Mucosa of gallbladder (tissue), 1 donor: ENCODE measurements around the gene CHST6. TPM values are rescaled to one million over a fixed set of nuclear protein-coding genes. Genes with fewer than 3 reads are reported as not detected.
"Not testable (repeated sequence)": the region's sequence is repeated elsewhere in the genome, so short reads cannot be mapped to it uniquely, and the experiment has no call there.

Experiments used
- DNase-seq: peaks from one replicate; pipeline ENCODE4 v3.0.0-alpha.2; 2020; ENCODE audit warnings: low spot score
- total RNA-seq: library from RNA; stranded (reverse); gene quantifications from one replicate; pipeline ENCODE4 v1.2.1, GENCODE V29; 2021
- donor health status: DM: no; HTN: no; CAD: no.

Gene CHST6
- total RNA-seq, 1 donor from 2014 or later = 0.20 TPM

- DNase-seq = no peak
Measured at GRCh38 chr16:75475420-75475847, 19.8 kb downstream of the CHST6 start.

DNA sequence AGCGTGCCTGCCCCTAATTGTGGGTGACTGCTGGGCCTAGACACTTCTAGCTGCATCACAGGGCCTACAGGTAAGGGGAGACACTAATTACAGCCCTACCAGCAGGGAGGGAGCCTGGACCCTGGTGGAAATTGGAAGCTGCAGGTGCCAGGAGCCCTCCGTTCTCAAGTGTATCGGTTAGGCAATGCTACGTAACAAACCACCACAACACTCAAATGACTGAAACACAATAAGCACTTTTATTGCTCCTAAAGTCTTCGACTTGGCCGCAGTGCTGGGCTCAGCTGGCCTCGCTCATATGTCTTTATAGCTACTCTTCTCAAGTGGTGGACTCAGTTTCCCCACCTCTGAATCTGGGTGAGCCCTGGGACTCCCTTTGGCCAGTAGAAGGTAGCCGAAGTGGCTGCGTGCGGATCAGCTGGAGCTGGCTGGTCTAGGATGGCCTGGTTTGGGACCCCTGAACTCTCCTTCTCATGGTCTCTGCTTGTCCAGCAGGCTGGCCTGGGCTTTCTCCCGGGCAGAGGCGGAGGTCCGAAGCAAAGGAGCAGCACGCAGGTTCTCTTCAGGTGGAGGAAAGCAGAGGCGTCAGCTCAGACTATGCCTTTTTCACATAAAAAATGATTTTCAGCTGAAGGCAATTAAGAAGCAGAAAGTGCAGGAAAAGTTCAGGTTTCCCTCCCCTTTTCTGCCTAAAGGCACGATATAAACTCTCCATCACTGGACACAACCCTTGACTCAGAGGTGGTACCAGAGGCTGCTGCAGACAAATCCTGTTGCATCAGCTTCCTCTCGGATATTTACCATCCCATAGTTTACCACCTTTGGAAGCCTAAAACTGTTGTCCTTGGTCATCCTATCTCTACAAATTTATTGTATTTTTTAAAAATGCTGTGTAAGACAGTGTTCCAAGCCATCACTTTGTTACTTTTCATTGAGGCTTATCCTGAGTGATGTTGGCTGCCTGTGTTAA, 22.0 kb downstream of the CHST6 start:
- no peak for DNase-seq

DNA sequence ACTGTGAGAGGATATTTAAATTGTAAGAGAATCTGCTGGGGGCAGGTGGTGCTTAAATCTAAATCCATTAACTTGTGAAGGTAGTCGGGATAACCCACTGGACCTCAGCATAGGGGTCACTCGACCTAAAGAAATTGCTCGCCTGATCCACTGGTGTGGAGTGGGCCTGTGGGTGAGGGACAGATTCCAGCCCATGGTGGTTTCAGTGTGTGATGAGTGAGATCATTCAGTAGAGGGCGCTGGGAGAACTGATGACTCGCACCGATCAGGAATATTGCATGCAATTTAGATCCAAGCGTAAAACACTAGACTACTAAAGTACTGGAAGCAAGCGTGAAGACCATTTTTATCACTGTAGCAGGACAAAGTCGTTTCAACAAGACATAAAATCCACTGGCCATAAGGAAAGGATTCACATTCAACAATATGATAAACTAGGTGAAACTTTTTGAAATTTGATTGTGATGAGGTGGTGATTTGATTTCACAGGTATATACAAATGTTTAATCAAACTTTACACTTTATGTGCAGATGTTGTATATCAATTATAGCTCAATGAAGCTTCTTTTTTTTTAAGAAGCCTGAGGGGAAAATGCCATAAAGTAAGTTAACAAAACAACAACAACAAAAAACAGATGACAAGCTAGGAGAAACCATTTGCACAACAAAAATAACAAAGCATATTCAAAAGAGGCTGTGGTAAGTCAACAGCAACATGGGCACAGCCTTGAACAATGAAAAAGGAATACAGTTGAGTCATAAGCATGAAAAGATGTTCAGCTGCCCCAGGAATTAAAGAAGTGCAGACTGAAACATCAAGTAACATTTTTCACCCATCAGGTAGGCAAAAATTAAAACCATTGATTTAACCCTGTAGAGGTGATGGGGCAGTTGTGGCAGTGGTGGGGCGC, 23.3 kb downstream of the CHST6 start:
- peak; percentile 60 for DNase-seq

DNA sequence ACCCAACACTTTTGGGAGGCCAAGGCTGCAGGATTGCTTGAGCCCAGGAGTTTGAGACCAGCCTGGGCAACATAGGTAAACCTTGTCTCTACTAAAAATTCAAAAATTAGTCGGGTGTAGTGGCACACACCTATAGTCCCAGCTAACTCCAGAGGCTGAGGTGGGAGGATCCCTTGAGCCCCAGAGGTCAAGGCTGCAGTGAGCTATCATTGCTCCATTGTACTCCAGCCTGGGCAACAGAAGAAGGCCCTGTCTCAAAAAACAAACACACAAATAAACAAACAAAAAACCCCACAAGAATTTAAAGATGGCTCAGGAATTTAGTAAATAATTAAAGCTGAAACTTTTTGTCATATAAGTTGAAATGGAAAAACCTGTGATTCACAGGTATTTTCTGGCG, 28.5 kb downstream of the CHST6 start:
- no peak for DNase-seq

DNA sequence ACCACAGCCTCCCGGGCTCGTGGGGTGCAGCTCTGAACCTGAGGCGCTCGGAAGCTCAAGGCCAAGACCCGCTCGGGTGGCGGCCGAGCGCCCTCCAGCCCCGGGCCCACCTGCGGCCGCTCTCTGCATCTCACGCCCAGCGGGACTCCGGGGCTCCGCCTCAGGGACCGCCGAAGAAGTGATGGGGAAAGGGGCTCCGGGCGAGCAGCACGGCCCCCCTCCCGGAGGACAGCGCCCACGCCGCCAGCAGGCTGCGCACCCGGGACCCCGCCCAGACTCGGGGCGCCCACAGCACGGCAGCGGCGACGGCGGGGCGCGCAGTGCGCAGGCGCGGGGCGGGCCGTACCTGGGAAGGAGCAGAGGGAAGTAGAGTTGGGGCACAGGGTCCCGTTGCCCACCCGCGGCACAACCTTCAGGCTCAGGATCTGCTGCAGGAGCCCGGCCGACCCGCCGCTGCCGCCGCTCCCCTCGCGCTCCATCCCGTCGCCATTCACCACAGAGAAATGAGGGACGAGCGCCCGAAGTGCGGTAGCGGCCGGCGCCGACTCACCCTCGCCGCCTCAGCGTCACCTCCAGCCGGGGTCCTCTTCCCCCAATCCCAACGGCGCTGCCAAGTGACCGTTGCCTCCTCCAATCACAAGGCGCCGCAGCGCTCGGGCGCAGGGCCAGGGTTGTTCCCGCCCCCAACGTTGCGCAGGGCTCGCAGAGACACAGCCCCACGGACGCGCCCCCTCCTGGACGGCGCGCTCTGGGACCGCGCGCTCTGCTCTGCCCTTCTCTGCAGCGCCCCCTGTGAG, 30.9 kb downstream of the CHST6 start, which contains the start of gene TMEM170A:
TSS of gene TMEM170A (minus strand) at position 568 of the 797 bp plus-strand sequence. CDS start at position 479, 89 bp downstream.
- peak; percentile 99 for DNase-seq

GRCh38 chr16:75463389-75464121, 31.7 kb downstream of the CHST6 start:
- DNase-seq = not testable (repeated sequence)

DNA sequence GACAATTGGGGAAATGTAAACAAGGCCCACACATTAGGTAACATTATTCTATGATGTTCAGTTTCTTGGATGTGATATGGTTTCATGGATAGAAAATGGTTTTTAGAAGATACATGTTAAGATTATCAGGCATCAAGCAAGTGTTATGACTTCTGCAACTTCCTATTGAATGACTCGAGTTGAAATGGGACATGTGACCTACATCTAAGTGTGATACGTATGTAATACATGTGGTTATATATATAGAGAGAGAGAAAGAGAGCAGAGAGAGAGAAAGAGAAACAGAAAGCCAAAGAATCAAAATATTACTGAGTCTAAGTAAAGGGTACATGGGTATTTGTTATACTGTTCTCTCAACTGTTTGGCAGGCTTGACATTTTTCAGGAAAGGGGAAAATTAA, 32.4 kb downstream of the CHST6 start:
- DNase-seq = no peak

GRCh38 chr16:75461575-75461974, 33.7 kb downstream of the CHST6 start:
- DNase-seq = no peak

DNA sequence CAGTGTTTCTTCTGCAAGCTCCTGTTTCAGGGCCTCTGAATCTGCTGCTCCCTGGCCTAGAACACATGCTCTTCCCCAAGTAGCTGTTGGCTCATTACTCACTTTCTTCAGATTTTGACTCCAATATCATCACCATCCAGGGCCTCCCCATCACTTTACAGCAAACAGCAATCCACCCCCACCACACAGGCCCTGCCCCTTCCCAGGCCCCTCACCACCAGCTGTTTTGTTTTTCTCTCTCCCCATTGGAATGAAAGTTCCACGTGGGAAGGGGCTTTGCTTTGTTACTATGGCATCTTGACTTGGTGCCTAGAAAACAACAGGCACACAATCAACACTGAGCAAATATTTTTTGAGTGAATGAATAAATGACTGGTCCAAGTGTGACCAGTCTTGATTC, 34.8 kb downstream of the CHST6 start:
- no peak for DNase-seq

DNA sequence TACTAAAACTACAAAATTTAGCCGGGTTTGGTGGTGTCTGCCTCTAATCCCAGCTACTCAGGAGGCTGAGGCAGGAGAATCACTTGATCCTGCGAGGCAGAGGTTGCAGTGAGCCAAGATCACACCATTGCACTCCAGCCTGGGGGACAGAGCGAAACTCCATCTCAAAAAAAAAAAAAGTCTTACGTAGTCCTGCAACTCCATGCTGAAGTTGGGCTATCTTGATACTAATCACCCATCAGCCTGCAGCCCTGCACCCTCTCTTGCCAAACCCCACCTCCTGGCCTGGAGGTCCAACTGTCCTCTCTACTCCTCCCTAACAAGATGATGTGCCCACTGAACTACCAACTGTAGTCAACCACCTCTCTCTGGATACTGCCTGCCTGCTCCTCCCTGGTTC, 35.5 kb downstream of the CHST6 start:
- no peak for DNase-seq

DNA sequence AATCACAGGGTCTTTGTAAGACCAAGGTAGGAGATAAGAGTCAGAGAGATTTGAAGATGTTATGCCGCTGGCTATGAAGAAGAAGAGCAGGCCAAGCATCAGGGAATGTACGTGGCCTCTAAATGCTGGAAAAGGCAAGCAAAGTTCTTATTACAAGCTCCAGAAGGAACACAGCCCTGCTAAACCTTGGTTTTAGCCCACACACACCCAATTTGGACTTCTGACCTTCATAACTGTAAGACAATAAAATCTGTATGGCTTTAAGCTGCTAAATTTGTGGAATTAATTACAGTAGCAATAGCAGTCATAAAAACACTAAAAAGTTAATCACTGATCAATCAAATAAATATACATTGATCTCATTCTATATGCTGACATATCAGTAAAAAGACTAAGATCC, 36.8 kb downstream of the CHST6 start:
- no peak for DNase-seq

GRCh38 chr16:75458029-75458428, 37.2 kb downstream of the CHST6 start:
- no peak for DNase-seq

DNA sequence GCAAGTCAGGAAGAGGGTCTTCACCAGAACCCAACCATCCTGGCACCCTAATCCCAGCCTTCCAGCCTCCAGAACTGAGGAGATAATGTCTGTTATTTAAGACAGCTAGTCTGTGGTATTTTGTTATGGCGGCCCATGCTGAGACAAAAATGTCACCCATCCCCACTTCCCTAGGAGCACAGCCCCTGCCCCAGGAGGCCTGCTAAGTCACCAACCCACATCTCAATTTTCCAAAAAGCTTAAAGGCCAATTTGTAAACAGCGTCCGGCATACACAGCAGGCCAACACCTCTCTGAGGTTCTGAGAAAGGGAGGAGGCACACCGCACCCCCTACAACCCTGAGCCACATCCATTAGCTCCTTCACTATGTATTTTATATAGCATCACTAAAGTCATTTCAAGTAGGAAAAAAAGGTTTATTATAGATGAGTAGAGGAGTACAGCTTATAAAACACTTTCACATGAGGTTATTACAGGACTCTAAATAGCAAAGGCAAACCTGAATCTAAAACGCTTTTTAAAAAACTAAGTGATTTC, 37.7 kb downstream of the CHST6 start:
- no peak for DNase-seq

- no peak for DNase-seq
Measured at GRCh38 chr16:75456971-75457370, 38.3 kb downstream of the CHST6 start.

DNA sequence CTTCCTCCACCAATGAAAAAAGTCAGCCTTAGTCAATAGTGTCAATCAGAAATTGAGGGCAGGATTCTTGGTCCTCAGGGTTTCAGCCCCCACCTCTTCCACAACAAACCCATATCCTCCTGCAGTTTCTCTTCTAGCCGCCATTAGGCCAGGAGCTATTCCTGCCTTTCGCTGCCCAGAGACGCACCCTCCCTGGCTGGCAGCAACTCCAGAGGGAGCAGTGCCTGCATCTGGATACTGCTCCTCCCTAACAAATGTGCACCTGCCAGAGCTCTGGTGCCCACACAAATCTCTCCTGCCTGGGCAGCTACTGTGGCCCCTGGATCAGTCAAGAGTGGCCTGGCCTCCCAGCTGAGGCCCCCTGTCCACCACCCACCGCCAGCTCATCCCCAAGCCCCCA, 38.8 kb downstream of the CHST6 start:
- not testable (repeated sequence) for DNase-seq

DNA sequence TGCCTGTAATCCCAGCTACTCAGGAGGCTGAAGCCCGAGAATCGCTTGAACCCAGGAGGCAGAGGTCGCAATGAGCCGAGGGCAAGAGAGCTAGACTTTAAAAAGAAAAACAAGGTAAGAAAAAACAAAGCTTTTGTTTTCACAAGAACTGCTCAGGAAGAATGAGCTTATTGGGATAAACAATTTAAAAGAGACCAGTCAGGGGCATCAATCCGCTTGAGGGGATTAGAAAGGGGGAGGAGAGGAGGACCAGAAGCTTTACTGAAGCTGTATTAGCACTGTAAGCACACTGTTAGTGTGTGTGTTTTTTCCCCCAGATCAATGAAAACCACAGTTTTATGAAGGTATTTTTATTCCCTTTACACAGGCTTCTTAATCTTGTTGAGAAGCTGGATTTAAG, 39.6 kb downstream of the CHST6 start:
- DNase-seq = no peak

- no peak for DNase-seq
Measured at GRCh38 chr16:75452464-75453190, 42.6 kb downstream of the CHST6 start.

DNA sequence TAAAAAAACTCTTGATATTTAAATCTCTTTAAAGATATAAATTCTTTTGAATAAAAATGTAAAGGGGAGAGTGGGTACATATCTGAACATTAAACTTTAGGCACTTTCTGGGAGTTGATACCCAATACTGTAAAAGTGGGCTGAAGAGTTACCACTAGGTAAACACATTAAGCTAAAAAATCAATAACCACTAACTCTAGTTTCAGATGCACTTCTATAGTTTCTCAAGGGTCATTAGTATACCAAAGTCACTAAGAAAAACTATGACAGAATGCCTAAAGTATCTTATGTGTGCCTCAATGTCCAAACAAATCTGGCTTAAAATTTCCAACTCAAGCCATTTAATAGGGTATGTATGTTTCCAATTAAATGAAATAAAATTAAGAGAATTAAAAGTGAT, 48.8 kb downstream of the CHST6 start:
- no peak for DNase-seq

DNA sequence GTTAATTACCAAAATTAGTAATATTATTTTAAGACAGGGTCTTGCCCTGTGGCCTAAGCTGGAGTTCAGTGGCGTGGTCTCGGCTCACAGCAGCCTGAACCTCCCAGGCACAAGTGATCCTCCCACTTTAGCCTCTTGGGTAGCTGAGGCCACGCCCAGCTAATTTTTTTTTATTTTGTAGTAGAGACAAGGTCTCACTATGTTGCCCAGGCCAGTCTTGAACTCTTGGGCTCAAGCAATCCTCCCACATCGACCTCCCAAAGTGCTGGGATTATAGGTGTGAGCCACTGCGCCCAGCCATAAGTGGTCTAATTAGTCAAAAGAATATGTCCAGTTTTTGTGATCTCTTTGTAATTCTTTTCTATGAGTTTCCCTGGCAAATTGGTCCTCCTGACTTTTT, 49.9 kb downstream of the CHST6 start:
- DNase-seq = no peak

- no peak for DNase-seq
Measured at GRCh38 chr16:75443298-75443697, 51.9 kb downstream of the CHST6 start.
